CD14-positive monocyte (primary cell): ENCODE results near the gene DNAAF1. TPM values are rescaled to one million over a fixed set of nuclear protein-coding genes. Genes with fewer than 3 reads are reported as not detected.

Source experiments
- DNase-seq, 3 donors: peaks; one replicate each; pipeline ENCODE4 v3.0.0-alpha.2; 2011 to 2022
- H2AFZ ChIP-seq: 2 replicates; pipeline ENCODE4 v1.6.0; 2012; ENCODE audit warnings: mild to moderate bottlenecking, low read depth, low read length, inconsistent platforms; ENCODE audit not compliant: insufficient read depth, poor library complexity, severe bottlenecking
- H3K27ac ChIP-seq, 2 donors: 1 replicate in 1 of 2; 2 replicates in 1 of 2; pipeline ENCODE4 v1.5.1; 2012 to 2013; ENCODE audit warnings: low read length in 2 of 2, control low read depth in 1 of 2, inconsistent platforms in 1 of 2, low read depth in 1 of 2, mild to moderate bottlenecking in 1 of 2
- H3K27me3 ChIP-seq, 2 donors: one replicate each; pipeline versions ENCODE4 v1.6.0 to v1.6.1; 2011 to 2013; ENCODE audit warnings: low read length in 2 of 2; ENCODE audit not compliant: control insufficient read depth in 2 of 2, insufficient read depth in 2 of 2
- H3K36me3 ChIP-seq, 2 donors: replicated peaks in 1 of 2; 1 replicate in 1 of 2; 2 replicates in 1 of 2; pipeline versions ENCODE4 v1.5.1 to v1.6.1; 2012 to 2013; ENCODE audit warnings: low read length in 2 of 2, control low read depth in 1 of 2, inconsistent platforms in 1 of 2, mild to moderate bottlenecking in 1 of 2; ENCODE audit not compliant: insufficient read depth in 2 of 2, control insufficient read depth in 1 of 2
- H3K4me1 ChIP-seq, 2 donors: 1 replicate in 1 of 2; 2 replicates in 1 of 2; pipeline versions ENCODE4 v1.5.1 to v1.6.1; 2012 to 2013; ENCODE audit warnings: low read length in 2 of 2, control low read depth in 1 of 2, inconsistent platforms in 1 of 2, mild to moderate bottlenecking in 1 of 2, moderate library complexity in 1 of 2; ENCODE audit not compliant: insufficient read depth in 2 of 2, control insufficient read depth in 1 of 2
- H3K4me2 ChIP-seq: replicated peaks from 2 replicates; pipeline ENCODE3; 2012; ENCODE audit warnings: low read length, moderate library complexity, mild to moderate bottlenecking; ENCODE audit not compliant: poor library complexity, severe bottlenecking; ENCODE audit errors: extremely low read depth
- H3K4me3 ChIP-seq, 3 experiments: fragments of 200-600 bp in 1 of 3; sonication (generic) in 1 of 3; replicated peaks in 1 of 3; 1 replicate in 2 of 3; 2 replicates in 1 of 3; pipeline ENCODE4 v1.5.1; 2011 to 2013; ENCODE audit warnings: low read length in 3 of 3, mild to moderate bottlenecking in 3 of 3, control low read depth in 2 of 3, low read depth in 2 of 3, inconsistent platforms in 1 of 3, moderate library complexity in 1 of 3
- H3K79me2 ChIP-seq: 2 replicates; pipeline ENCODE4 v1.6.0; 2012; ENCODE audit warnings: mild to moderate bottlenecking, control low read depth, inconsistent platforms, low read length, moderate library complexity; ENCODE audit not compliant: insufficient read depth
- H3K9ac ChIP-seq: 2 replicates; pipeline ENCODE4 v1.6.0; 2017; ENCODE audit warnings: low read length, mild to moderate bottlenecking; ENCODE audit not compliant: insufficient read depth, poor library complexity, severe bottlenecking
- H3K9me3 ChIP-seq, 2 donors: replicated peaks in 1 of 2; 1 replicate in 1 of 2; 2 replicates in 1 of 2; pipeline versions ENCODE4 v1.5.1 to v1.6.1; 2012 to 2013; ENCODE audit warnings: low read length in 2 of 2, control low read depth in 1 of 2; ENCODE audit not compliant: control insufficient read depth in 1 of 2, insufficient read depth in 1 of 2
- H4K20me1 ChIP-seq: 2 replicates; pipeline ENCODE4 v1.6.0; 2012; ENCODE audit warnings: mild to moderate bottlenecking, low read length, control low read depth, moderate library complexity; ENCODE audit not compliant: insufficient read depth
- H3K27ac Mint-ChIP-seq, 7 donors: one replicate each; pipeline ENCODE4 v1.8.0; 2020; ENCODE audit warnings: mild to moderate bottlenecking in 7 of 7, mixed read lengths in 7 of 7, moderate library complexity in 6 of 7, inconsistent platforms in 2 of 7
- H3K27me3 Mint-ChIP-seq, 3 donors: one replicate each; pipeline ENCODE4 v1.8.0; 2021 to 2022; ENCODE audit warnings: low read depth in 3 of 3, mild to moderate bottlenecking in 3 of 3, mixed read lengths in 3 of 3, moderate library complexity in 3 of 3, inconsistent platforms in 1 of 3
- H3K36me3 Mint-ChIP-seq, 2 donors: one replicate each; pipeline ENCODE4 v1.8.0; 2020; ENCODE audit warnings: mixed read lengths in 2 of 2, inconsistent platforms in 1 of 2, mild to moderate bottlenecking in 1 of 2
- H3K4me1 Mint-ChIP-seq: one replicate; pipeline ENCODE4 v1.8.0; 2020; ENCODE audit warnings: mild to moderate bottlenecking, mixed read lengths
- H3K4me3 Mint-ChIP-seq, 2 donors: one replicate each; pipeline ENCODE4 v1.8.0; 2020; ENCODE audit warnings: mild to moderate bottlenecking in 2 of 2, mixed read lengths in 2 of 2, moderate library complexity in 1 of 2
- H3K9me3 Mint-ChIP-seq, 7 donors: one replicate each; pipeline ENCODE4 v1.8.0; 2020 to 2022; ENCODE audit warnings: mixed read lengths in 7 of 7, mild to moderate bottlenecking in 6 of 7, moderate library complexity in 6 of 7, inconsistent platforms in 2 of 7
- WGBS: methylation state at CpG from one replicate; pipeline ENCODE4 v1.1.5; 2013; ENCODE audit warnings: missing lambda C conversion rate; ENCODE audit not compliant: insufficient coverage; 5-methylcytosine and 5-hydroxymethylcytosine counted together
- intact Hi-C, 2 donors: fragments of 100-400 bp; cut with micrococcal nuclease; formaldehyde crosslinking; loops; one replicate each; pipeline versions ENCODE4 v1.15.0 to v1.15.1; 2023
- polyA plus RNA-seq, 3 donors: library from polyadenylated mRNA; depleted of rRNA in 1 of 3; unstranded in 2 of 3; stranded (reverse) in 1 of 3; fragments of 300-500 nt in 2 of 3; fragments of >200 nt in 1 of 3; fragmentation: Illumina TruSeq in 2 of 3; gene quantifications; 1 replicate in 2 of 3; 2 replicates in 1 of 3; pipeline ENCODE4 v1.2.3, GENCODE V29; 2012 to 2021
- TF ChIP-seq, protein P1 (sequence below): fragments of 200-600 bp; IDR thresholded peaks from one replicate; pipeline ENCODE4 v1.8.0; 2022; ENCODE audit warnings: antibody characterized with exemption, mild to moderate bottlenecking

Gene DNAAF1
- polyA plus RNA-seq, 3 donors = 0.23 to 14.6 TPM; not detected in 1

DNA sequence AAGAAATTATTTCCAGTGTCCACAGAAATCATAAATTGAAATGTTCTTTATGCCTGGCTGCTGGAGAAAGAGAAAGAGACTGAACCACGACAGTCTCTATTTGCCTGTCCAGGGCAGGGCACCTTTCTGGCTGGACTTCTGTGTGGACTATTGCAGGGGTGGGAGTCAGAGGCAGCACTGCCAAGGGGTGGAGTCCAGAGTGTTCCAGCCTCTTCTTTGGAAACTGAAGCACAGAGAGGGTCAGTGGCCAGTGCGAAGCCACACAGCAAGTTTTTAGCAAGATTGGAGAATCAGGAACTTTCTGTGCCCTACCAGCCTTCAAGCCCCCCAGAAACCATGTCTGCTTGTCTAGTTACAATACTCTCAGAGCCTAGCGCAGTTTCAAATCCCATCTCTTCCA lies 79.4 kb downstream of the DNAAF1 start:
- Mint-ChIP-seq H3K27me3 (peaks cover 2 to 15% (median 5%) of the 10 kb centered on the region in 3 donors), H3K4me3 (no peak overlapping the region), H3K36me3 (no peaks in the 10 kb centered on the region), H3K9me3 (no peaks in the 10 kb centered on the region), H3K27ac (no peak overlapping the region), H3K4me1 (no peaks in the 10 kb centered on the region)
- 83% methylated on average over 1 of the region's 3 CpGs for whole genome bisulfite sequencing
- no peaks in the 10 kb centered on the region for H4K20me1 ChIP-seq
- intact Hi-C loops = no loop called here
- no peak overlapping the region for H3K27ac ChIP-seq
- no peaks in the 10 kb centered on the region for H3K4me1 ChIP-seq
- no peak overlapping the region for H2AFZ ChIP-seq
- no peaks in the 10 kb centered on the region for H3K9me3 ChIP-seq
- H3K27me3 ChIP-seq = peaks cover 0 to 3% of the 10 kb centered on the region in 2 donors
- no peaks in the 10 kb centered on the region for H3K36me3 ChIP-seq
- no peaks in the 10 kb centered on the region for H3K79me2 ChIP-seq
- no peak overlapping the region for H3K9ac ChIP-seq
- H3K4me2 ChIP-seq = no peak overlapping the region
- TF ChIP-seq, protein P1, sequence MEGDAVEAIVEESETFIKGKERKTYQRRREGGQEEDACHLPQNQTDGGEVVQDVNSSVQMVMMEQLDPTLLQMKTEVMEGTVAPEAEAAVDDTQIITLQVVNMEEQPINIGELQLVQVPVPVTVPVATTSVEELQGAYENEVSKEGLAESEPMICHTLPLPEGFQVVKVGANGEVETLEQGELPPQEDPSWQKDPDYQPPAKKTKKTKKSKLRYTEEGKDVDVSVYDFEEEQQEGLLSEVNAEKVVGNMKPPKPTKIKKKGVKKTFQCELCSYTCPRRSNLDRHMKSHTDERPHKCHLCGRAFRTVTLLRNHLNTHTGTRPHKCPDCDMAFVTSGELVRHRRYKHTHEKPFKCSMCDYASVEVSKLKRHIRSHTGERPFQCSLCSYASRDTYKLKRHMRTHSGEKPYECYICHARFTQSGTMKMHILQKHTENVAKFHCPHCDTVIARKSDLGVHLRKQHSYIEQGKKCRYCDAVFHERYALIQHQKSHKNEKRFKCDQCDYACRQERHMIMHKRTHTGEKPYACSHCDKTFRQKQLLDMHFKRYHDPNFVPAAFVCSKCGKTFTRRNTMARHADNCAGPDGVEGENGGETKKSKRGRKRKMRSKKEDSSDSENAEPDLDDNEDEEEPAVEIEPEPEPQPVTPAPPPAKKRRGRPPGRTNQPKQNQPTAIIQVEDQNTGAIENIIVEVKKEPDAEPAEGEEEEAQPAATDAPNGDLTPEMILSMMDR = no peak
- H3K4me3 ChIP-seq = no peak overlapping the region
- DNase-seq = no peak

DNA sequence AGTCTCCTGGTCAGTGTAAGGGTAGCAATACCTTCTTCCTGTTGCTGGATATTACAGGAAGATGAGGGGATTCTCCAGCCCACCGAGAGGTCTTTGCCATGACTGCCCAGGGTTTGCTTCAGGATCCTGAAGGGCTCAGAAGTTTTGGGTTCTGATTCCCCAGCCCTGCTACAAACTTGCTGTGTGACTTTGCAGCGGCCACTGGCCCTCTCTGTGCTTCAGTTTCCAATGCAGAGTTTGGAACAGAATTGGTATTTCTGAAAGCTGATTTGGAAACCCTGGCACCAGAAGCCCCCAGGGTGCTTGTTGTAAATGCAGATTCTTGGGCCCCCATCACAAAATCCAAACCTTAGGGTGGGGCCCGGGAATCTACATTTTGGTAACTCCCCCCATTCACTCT lies 80.0 kb downstream of the DNAAF1 start:
- Mint-ChIP-seq H3K36me3 (no peaks in the 10 kb centered on the region), H3K4me1 (no peaks in the 10 kb centered on the region), H3K9me3 (no peaks in the 10 kb centered on the region), H3K27ac (no peak overlapping the region), H3K27me3 (peaks cover 4 to 15% (median 5%) of the 10 kb centered on the region in 3 donors), H3K4me3 (no peak overlapping the region)
- TF ChIP-seq, protein P1 = no peak
- Histone ChIP-seq H3K9ac (no peak overlapping the region), H3K9me3 (no peaks in the 10 kb centered on the region), H3K27ac (no peak overlapping the region), H3K4me2 (no peak overlapping the region), H3K36me3 (no peaks in the 10 kb centered on the region), H3K4me1 (no peaks in the 10 kb centered on the region), H3K27me3 (peaks cover 0 to 3% of the 10 kb centered on the region in 2 donors), H2AFZ (no peak overlapping the region), H3K79me2 (no peaks in the 10 kb centered on the region), H3K4me3 (no peak overlapping the region), H4K20me1 (no peaks in the 10 kb centered on the region)
- no peak for DNase-seq
- intact Hi-C loops = no loop called here
- 86% methylated on average over 1 of the region's 3 CpGs for WGBS
